GM12874 (cell line): ENCODE data around the gene MGARP.

ENCODE experiments used
- CTCF ChIP-seq: IDR thresholded peaks from 2 replicates; pipeline ENCODE4 v1.5.1; 2011; ENCODE audit warnings: low read depth, mild to moderate bottlenecking, control low read depth, low read length, moderate library complexity; ENCODE audit not compliant: insufficient read depth

Gene MGARP

GRCh38 chr4:139219450-139220055 lies 60.5 kb downstream of the MGARP start:
- no peak for TF ChIP-seq CTCF
